Vagina (tissue), 2 donors: ENCODE measurements around the gene ADRB2. TPM values are rescaled to one million over a fixed set of nuclear protein-coding genes. Genes with fewer than 3 reads are reported as not detected.

Experiments used
- DNase-seq, 2 donors: peaks; one replicate each; pipeline ENCODE4 v3.0.0-alpha.2; 2017; ENCODE audit errors: extremely low spot score in 2 of 2
- H3K27ac ChIP-seq: fragments of 200-600 bp; sonication (generic); one replicate; pipeline ENCODE4 v1.5.1; 2019
- H3K27me3 ChIP-seq: fragments of 200-600 bp; sonication (generic); one replicate; pipeline ENCODE4 v1.5.1; 2019
- H3K36me3 ChIP-seq, 2 donors: fragments of 200-600 bp; sonication (generic); one replicate each; pipeline ENCODE4 v1.5.1; 2017 to 2019
- H3K4me1 ChIP-seq: fragments of 200-600 bp; sonication (generic); one replicate; pipeline ENCODE4 v1.5.1; 2019
- H3K4me3 ChIP-seq, 2 donors: fragments of 200-600 bp; sonication (generic); 1 replicate in 1 of 2; 2 replicates in 1 of 2; pipeline ENCODE4 v1.5.1; 2016 to 2019
- H3K9me3 ChIP-seq: fragments of 200-600 bp; sonication (generic); one replicate; pipeline ENCODE4 v1.5.1; 2019
- CTCF ChIP-seq, 3 experiments: fragments of 450-650 bp in 2 of 3; fragments of 200-600 bp in 1 of 3; sonication (generic) in 1 of 3; IDR thresholded peaks; one replicate each; pipeline ENCODE4 v1.5.1; 2017 to 2019; ENCODE audit warnings: antibody characterized with exemption in 3 of 3, mild to moderate bottlenecking in 2 of 3, moderate library complexity in 2 of 3
- POLR2A ChIP-seq, 2 donors: fragments of 450-650 bp; IDR thresholded peaks; one replicate each; pipeline ENCODE4 v1.6.1; 2017; ENCODE audit warnings: antibody characterized with exemption in 2 of 2, mild to moderate bottlenecking in 2 of 2, moderate library complexity in 2 of 2
- POLR2AphosphoS5 ChIP-seq, 2 donors: sonication (generic); formaldehyde crosslinking; IDR thresholded peaks; one replicate each; pipeline ENCODE4 v1.9.0; 2017; ENCODE audit warnings: antibody characterized with exemption in 2 of 2, mild to moderate bottlenecking in 2 of 2, low read depth in 1 of 2; ENCODE audit not compliant: insufficient read depth in 1 of 2
- intact Hi-C: fragments of 100-400 bp; cut with DNase I; formaldehyde crosslinking; loops from one replicate; pipeline ENCODE4 v1.15.1; 2023
- total RNA-seq: library from RNA; depleted of rRNA; stranded (reverse); fragments of >200 nt; gene quantifications from one replicate; pipeline ENCODE4 v1.2.3, GENCODE V29; 2016

The ADRB2 gene
- 43.2 TPM for total RNA-seq

DNA sequence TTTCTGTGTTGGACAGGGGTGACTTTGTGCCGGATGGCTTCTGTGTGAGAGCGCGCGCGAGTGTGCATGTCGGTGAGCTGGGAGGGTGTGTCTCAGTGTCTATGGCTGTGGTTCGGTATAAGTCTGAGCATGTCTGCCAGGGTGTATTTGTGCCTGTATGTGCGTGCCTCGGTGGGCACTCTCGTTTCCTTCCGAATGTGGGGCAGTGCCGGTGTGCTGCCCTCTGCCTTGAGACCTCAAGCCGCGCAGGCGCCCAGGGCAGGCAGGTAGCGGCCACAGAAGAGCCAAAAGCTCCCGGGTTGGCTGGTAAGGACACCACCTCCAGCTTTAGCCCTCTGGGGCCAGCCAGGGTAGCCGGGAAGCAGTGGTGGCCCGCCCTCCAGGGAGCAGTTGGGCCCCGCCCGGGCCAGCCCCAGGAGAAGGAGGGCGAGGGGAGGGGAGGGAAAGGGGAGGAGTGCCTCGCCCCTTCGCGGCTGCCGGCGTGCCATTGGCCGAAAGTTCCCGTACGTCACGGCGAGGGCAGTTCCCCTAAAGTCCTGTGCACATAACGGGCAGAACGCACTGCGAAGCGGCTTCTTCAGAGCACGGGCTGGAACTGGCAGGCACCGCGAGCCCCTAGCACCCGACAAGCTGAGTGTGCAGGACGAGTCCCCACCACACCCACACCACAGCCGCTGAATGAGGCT lies at the start of gene ADRB2:
Gene ADRB2 (plus strand): TSS at position 559 of the 686 bp plus-strand sequence. CDS start 221 bp downstream, outside the sequence.
- peak; percentile 95 to 99 for DNase-seq
- Histone ChIP-seq H3K9me3 (no peaks in the 10 kb centered on the region), H3K36me3 (no peaks in the 10 kb centered on the region), H3K4me1 (peaks cover 43% of the 10 kb centered on the region), H3K4me3 (peak within 1 kb of the TSS; percentile 61), H3K27ac (peak within 1 kb of the TSS; percentile 75), H3K27me3 (no peaks in the 10 kb centered on the region)
- TF ChIP-seq POLR2A (IDR thresholded peaks at IDR 0.05) (peak in 1 of 2 donors; percentile 92), CTCF (IDR thresholded peaks at IDR 0.05) (no peak), POLR2AphosphoS5 (IDR thresholded peaks at IDR 0.05; ENCODE audit: insufficient read depth in 1 of 2, low read depth in 1 of 2) (peak; percentile 62 to 94)
- intact Hi-C loops: no loop called here

DNA sequence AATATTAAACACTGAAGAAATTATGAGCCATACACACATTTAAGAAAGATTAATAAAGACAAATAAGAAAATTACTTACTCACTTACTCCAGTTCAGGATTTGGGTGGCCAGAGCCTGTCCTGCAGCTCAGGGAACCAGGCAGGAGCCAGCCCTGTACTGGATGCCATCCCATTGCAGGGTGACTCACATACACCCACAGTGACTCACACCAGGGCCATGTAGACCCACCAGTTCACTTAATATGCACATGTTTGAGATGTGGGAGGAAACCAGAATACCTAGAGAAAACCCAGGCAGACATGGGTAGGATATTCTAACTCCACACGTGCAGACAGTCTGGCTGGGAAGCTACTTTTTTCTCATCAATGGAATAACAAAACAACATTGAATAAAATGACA lies 49.6 kb upstream of the ADRB2 start:
- H3K4me1 ChIP-seq: no peaks in the 10 kb centered on the region
- no peaks in the 10 kb centered on the region for H3K9me3 ChIP-seq
- H3K27me3 ChIP-seq: no peaks in the 10 kb centered on the region
- H3K27ac ChIP-seq: no peak overlapping the region
- no peak overlapping the region for H3K4me3 ChIP-seq
- intact Hi-C loops: no loop called here
- TF ChIP-seq CTCF (IDR thresholded peaks at IDR 0.05) (no peak), POLR2A (IDR thresholded peaks at IDR 0.05) (no peak), POLR2AphosphoS5 (IDR thresholded peaks at IDR 0.05; ENCODE audit: insufficient read depth in 1 of 2, low read depth in 1 of 2) (peak in 1 of 2 donors; percentile 41)
- H3K36me3 ChIP-seq: no peaks in the 10 kb centered on the region
- DNase-seq: no peak

- no peaks in the 10 kb centered on the region for H3K9me3 ChIP-seq
- no peak for TF ChIP-seq CTCF (IDR thresholded peaks at IDR 0.05)
- TF ChIP-seq POLR2AphosphoS5 (IDR thresholded peaks at IDR 0.05; ENCODE audit: insufficient read depth in 1 of 2, low read depth in 1 of 2): no peak
- TF ChIP-seq POLR2A (IDR thresholded peaks at IDR 0.05): no peak
- intact Hi-C loops: no loop called here
- H3K27ac ChIP-seq: no peak overlapping the region
- no peak overlapping the region for H3K4me3 ChIP-seq
- no peaks in the 10 kb centered on the region for H3K36me3 ChIP-seq
- no peaks in the 10 kb centered on the region for H3K27me3 ChIP-seq
- no peaks in the 10 kb centered on the region for H3K4me1 ChIP-seq
- no peak for DNase-seq
Observed at GRCh38 chr5:148778882-148779281, 47.5 kb upstream of the ADRB2 start.

- intact Hi-C loops: no loop called here
Observed at GRCh38 chr5:148780711-148781110, 45.7 kb upstream of the ADRB2 start.

More at GRCh38 chr5:148780711-148781110, 45.7 kb upstream of the ADRB2 start:
- Histone ChIP-seq H3K4me3 (no peak overlapping the region), H3K36me3 (no peaks in the 10 kb centered on the region), H3K9me3 (no peaks in the 10 kb centered on the region), H3K27ac (no peak overlapping the region), H3K27me3 (no peaks in the 10 kb centered on the region), H3K4me1 (no peaks in the 10 kb centered on the region)
- no peak for DNase-seq
- TF ChIP-seq CTCF (IDR thresholded peaks at IDR 0.05): no peak
- TF ChIP-seq POLR2A (IDR thresholded peaks at IDR 0.05): no peak
- no peak for TF ChIP-seq POLR2AphosphoS5 (IDR thresholded peaks at IDR 0.05; ENCODE audit: insufficient read depth in 1 of 2, low read depth in 1 of 2)
